HepG2 (cell line): ENCODE measurements around the gene MAMSTR. TPM values are rescaled to one million over a fixed set of nuclear protein-coding genes. Genes with fewer than 3 reads are reported as not detected.

Experiments
- FOSL1 ChIP-seq: sonication (generic); formaldehyde crosslinking; IDR thresholded peaks from 2 replicates; pipeline ENCODE4 v1.9.0; 2021; ENCODE audit warnings: missing genetic modification reagents, borderline replicate concordance
- FOXA1 ChIP-seq, 2 experiments: fragments of 450-650 bp in 1 of 2; sonication (generic) in 1 of 2; formaldehyde crosslinking in 1 of 2; IDR thresholded peaks; 2 replicates each; pipeline versions ENCODE4 v1.4.0 to v1.6.1; 2016 to 2020; ENCODE audit warnings: missing genetic modification reagents in 1 of 2
- HCFC1 ChIP-seq: fragments of 150-350 bp; IDR thresholded peaks from 2 replicates; pipeline ENCODE4 v1.6.1; 2014; ENCODE audit warnings: low read depth, low read length
- HDAC1 ChIP-seq: sonication (generic); formaldehyde crosslinking; IDR thresholded peaks from 2 replicates; pipeline ENCODE4 v1.5.1; 2020; ENCODE audit warnings: mild to moderate bottlenecking, missing genetic modification reagents
- HMG20A ChIP-seq: IDR thresholded peaks from 2 replicates; pipeline ENCODE4 v1.6.1; 2016; ENCODE audit warnings: borderline replicate concordance
- HMG20B ChIP-seq: conservative IDR thresholded peaks from 2 replicates; pipeline ENCODE4 v1.6.1; 2016; ENCODE audit warnings: missing genetic modification reagents, missing compliant biosample characterization
- KDM6A ChIP-seq: IDR thresholded peaks from 2 replicates; pipeline ENCODE4 v1.6.1; 2016; ENCODE audit warnings: low read depth
- LCORL ChIP-seq, 2 experiments: fragments of 450-650 bp in 1 of 2; sonication (generic) in 1 of 2; formaldehyde crosslinking in 1 of 2; IDR thresholded peaks; 2 replicates each; pipeline versions ENCODE4 v1.5.0 to v1.6.1; 2017 to 2020; ENCODE audit warnings: antibody characterized with exemption in 1 of 2, missing genetic modification reagents in 1 of 2
- MEF2D ChIP-seq: sonication (generic); formaldehyde crosslinking; IDR thresholded peaks from 2 replicates; pipeline ENCODE4 v1.5.1; 2020; ENCODE audit warnings: mild to moderate bottlenecking, missing genetic modification reagents
- PAF1 ChIP-seq: IDR thresholded peaks from 2 replicates; pipeline ENCODE4 v1.6.1; 2016; ENCODE audit warnings: missing genetic modification reagents, missing compliant biosample characterization
- TBX3 ChIP-seq: fragments of 450-650 bp; IDR thresholded peaks from 2 replicates; pipeline ENCODE4 v1.6.1; 2017; ENCODE audit warnings: antibody characterized with exemption, mild to moderate bottlenecking, inconsistent platforms, borderline replicate concordance
- TEAD3 ChIP-seq: optimal IDR thresholded peaks from 2 replicates; pipeline ENCODE3; 2016; ENCODE audit warnings: borderline replicate concordance
- ZC3H4 ChIP-seq: sonication (generic); formaldehyde crosslinking; IDR thresholded peaks from 2 replicates; pipeline ENCODE4 v1.4.0; 2020; ENCODE audit warnings: missing genetic modification reagents, borderline replicate concordance
- ZFP36 ChIP-seq: fragments of 150-350 bp; IDR thresholded peaks from 2 replicates; pipeline ENCODE4 v1.6.1; 2018; ENCODE audit warnings: borderline replicate concordance, low read length, low read depth; ENCODE audit not compliant: partially characterized antibody
- ZKSCAN5 ChIP-seq: sonication (generic); formaldehyde crosslinking; IDR thresholded peaks from 2 replicates; pipeline ENCODE4 v1.5.1; 2020; ENCODE audit warnings: mild to moderate bottlenecking, missing genetic modification reagents
- ZNF644 ChIP-seq: IDR thresholded peaks from 2 replicates; pipeline ENCODE4 v1.6.1; 2016; ENCODE audit warnings: low read depth
- ZNF776 ChIP-seq: sonication (generic); formaldehyde crosslinking; IDR thresholded peaks from 2 replicates; pipeline ENCODE4 v1.4.0; 2020; ENCODE audit warnings: mild to moderate bottlenecking, missing genetic modification reagents
- ZNF790 ChIP-seq: sonication (generic); formaldehyde crosslinking; IDR thresholded peaks from 2 replicates; pipeline ENCODE4 v1.8.0; 2022; ENCODE audit warnings: missing genetic modification reagents, mild to moderate bottlenecking, borderline replicate concordance
- polyA plus RNA-seq, 8 experiments: library from polyadenylated mRNA; depleted of rRNA in 3 of 8; stranded (reverse) in 7 of 8; unstranded in 1 of 8; fragments of >200 nt; fragmentation: Illumina TruSeq in 4 of 8; extraction: Trizol in 4 of 8; gene quantifications; 2 replicates each; pipeline versions ENCODE4 v1.2.1 to v1.2.3, GENCODE V29; 2011 to 2016; ENCODE audit warnings: low read depth in 4 of 8, missing spikeins in 1 of 8, mixed read lengths in 1 of 8; ENCODE audit not compliant: insufficient read depth in 1 of 8
- total RNA-seq, 5 experiments: library from RNA; depleted of rRNA; stranded (reverse); fragments of >200 nt; fragmentation: Illumina TruSeq; extraction: Trizol; gene quantifications; 2 replicates each; pipeline ENCODE4 v1.2.3, GENCODE V29; 2016; ENCODE audit warnings: low read depth in 1 of 5
- TF ChIP-seq, protein P1 (sequence below): sonication (generic); formaldehyde crosslinking; IDR thresholded peaks from 2 replicates; pipeline ENCODE4 v1.5.0; 2020; ENCODE audit warnings: missing genetic modification reagents
- TF ChIP-seq, protein P2 (sequence below): sonication (generic); formaldehyde crosslinking; IDR thresholded peaks from 2 replicates; pipeline ENCODE4 v1.5.1; 2020; ENCODE audit warnings: missing genetic modification reagents, mild to moderate bottlenecking, borderline replicate concordance
- TF ChIP-seq, protein P3 (sequence below): sonication (generic); formaldehyde crosslinking; IDR thresholded peaks from 2 replicates; pipeline ENCODE4 v1.5.0; 2020; ENCODE audit warnings: missing genetic modification reagents
- TF ChIP-seq, protein P4 (sequence below): sonication (generic); formaldehyde crosslinking; conservative IDR thresholded peaks from 2 replicates; pipeline ENCODE4 v1.4.0; 2020; ENCODE audit warnings: mild to moderate bottlenecking, missing genetic modification reagents, moderate library complexity

MAMSTR gene
- total and polyA plus RNA-seq, 2 of the 13 experiments (the other 11 are each of a cell fraction or from before 2014, with no cell fraction given), result 2.2 to 2.4 TPM

DNA sequence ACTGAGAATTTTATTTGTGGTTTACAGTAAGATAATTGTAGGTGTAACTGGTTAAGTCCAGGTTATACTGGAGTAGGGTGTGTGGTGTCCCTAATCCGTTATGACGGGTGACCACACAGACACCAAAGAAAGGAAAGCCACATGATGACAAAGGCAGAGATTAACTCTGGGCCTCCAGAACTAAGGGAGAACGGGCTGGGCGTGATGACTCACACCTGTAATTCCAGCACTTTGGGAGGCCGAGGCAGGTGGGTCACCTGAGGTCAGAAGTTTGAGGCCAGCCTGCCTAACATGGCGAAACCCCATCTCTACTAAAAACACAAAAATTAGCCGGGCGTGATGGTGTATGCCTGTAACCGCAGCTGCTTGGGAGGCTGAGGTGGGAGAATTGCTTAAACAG is 33.9 kb downstream of the MAMSTR start (continued):
- TF ChIP-seq, protein P1, sequence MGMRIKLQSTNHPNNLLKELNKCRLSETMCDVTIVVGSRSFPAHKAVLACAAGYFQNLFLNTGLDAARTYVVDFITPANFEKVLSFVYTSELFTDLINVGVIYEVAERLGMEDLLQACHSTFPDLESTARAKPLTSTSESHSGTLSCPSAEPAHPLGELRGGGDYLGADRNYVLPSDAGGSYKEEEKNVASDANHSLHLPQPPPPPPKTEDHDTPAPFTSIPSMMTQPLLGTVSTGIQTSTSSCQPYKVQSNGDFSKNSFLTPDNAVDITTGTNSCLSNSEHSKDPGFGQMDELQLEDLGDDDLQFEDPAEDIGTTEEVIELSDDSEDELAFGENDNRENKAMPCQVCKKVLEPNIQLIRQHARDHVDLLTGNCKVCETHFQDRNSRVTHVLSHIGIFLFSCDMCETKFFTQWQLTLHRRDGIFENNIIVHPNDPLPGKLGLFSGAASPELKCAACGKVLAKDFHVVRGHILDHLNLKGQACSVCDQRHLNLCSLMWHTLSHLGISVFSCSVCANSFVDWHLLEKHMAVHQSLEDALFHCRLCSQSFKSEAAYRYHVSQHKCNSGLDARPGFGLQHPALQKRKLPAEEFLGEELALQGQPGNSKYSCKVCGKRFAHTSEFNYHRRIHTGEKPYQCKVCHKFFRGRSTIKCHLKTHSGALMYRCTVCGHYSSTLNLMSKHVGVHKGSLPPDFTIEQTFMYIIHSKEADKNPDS (CRISPR knock-in tag), result no peak
- peak; percentile 15 for TF ChIP-seq TEAD3 (CRISPR knock-in tag)
- peak; percentile 66 for TF ChIP-seq FOSL1 (CRISPR knock-in tag)
- TF ChIP-seq, protein P2, sequence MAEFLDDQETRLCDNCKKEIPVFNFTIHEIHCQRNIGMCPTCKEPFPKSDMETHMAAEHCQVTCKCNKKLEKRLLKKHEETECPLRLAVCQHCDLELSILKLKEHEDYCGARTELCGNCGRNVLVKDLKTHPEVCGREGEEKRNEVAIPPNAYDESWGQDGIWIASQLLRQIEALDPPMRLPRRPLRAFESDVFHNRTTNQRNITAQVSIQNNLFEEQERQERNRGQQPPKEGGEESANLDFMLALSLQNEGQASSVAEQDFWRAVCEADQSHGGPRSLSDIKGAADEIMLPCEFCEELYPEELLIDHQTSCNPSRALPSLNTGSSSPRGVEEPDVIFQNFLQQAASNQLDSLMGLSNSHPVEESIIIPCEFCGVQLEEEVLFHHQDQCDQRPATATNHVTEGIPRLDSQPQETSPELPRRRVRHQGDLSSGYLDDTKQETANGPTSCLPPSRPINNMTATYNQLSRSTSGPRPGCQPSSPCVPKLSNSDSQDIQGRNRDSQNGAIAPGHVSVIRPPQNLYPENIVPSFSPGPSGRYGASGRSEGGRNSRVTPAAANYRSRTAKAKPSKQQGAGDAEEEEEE (CRISPR knock-in tag), result no peak
- no peak for TF ChIP-seq TBX3
- TF ChIP-seq KDM6A (CRISPR knock-in tag), result no peak
- TF ChIP-seq, protein P3, sequence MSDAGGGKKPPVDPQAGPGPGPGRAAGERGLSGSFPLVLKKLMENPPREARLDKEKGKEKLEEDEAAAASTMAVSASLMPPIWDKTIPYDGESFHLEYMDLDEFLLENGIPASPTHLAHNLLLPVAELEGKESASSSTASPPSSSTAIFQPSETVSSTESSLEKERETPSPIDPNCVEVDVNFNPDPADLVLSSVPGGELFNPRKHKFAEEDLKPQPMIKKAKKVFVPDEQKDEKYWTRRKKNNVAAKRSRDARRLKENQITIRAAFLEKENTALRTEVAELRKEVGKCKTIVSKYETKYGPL (CRISPR knock-in tag), result no peak
- 0 out of 2 replicates have a peak, but pooled peaks have one; percentile 7 for TF ChIP-seq ZNF644 (CRISPR knock-in tag)
- TF ChIP-seq FOXA1 (IDR thresholded peaks at IDR 0.05), result no peak
- TF ChIP-seq FOXA1 (CRISPR knock-in tag; IDR thresholded peaks at IDR 0.05), result no peak
- TF ChIP-seq PAF1 (CRISPR knock-in tag), result no peak
- no peak for TF ChIP-seq ZNF790 (CRISPR knock-in tag)
- no peak for TF ChIP-seq ZKSCAN5
- no peak for TF ChIP-seq ZC3H4 (CRISPR knock-in tag)
- TF ChIP-seq HDAC1 (CRISPR knock-in tag), result no peak
- no peak for TF ChIP-seq HCFC1
- TF ChIP-seq HMG20A (CRISPR knock-in tag), result 0 out of 2 replicates have a peak, but pooled peaks have one; percentile 13
- no peak for TF ChIP-seq MEF2D
- no peak for TF ChIP-seq ZFP36
- no peak for TF ChIP-seq ZNF776
- TF ChIP-seq, protein P4, sequence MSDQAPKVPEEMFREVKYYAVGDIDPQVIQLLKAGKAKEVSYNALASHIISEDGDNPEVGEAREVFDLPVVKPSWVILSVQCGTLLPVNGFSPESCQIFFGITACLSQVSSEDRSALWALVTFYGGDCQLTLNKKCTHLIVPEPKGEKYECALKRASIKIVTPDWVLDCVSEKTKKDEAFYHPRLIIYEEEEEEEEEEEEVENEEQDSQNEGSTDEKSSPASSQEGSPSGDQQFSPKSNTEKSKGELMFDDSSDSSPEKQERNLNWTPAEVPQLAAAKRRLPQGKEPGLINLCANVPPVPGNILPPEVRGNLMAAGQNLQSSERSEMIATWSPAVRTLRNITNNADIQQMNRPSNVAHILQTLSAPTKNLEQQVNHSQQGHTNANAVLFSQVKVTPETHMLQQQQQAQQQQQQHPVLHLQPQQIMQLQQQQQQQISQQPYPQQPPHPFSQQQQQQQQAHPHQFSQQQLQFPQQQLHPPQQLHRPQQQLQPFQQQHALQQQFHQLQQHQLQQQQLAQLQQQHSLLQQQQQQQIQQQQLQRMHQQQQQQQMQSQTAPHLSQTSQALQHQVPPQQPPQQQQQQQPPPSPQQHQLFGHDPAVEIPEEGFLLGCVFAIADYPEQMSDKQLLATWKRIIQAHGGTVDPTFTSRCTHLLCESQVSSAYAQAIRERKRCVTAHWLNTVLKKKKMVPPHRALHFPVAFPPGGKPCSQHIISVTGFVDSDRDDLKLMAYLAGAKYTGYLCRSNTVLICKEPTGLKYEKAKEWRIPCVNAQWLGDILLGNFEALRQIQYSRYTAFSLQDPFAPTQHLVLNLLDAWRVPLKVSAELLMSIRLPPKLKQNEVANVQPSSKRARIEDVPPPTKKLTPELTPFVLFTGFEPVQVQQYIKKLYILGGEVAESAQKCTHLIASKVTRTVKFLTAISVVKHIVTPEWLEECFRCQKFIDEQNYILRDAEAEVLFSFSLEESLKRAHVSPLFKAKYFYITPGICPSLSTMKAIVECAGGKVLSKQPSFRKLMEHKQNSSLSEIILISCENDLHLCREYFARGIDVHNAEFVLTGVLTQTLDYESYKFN, result peak; percentile 19; the same call in 1 of the 2 replicates
- no peak for TF ChIP-seq HMG20B (CRISPR knock-in tag)
- no peak for TF ChIP-seq LCORL (IDR thresholded peaks at IDR 0.05)
- TF ChIP-seq LCORL (CRISPR knock-in tag; IDR thresholded peaks at IDR 0.05), result peak; percentile 60; the same call in 1 of the 2 replicates
